ENCODE measurements around the gene FERMT1.

DNA sequence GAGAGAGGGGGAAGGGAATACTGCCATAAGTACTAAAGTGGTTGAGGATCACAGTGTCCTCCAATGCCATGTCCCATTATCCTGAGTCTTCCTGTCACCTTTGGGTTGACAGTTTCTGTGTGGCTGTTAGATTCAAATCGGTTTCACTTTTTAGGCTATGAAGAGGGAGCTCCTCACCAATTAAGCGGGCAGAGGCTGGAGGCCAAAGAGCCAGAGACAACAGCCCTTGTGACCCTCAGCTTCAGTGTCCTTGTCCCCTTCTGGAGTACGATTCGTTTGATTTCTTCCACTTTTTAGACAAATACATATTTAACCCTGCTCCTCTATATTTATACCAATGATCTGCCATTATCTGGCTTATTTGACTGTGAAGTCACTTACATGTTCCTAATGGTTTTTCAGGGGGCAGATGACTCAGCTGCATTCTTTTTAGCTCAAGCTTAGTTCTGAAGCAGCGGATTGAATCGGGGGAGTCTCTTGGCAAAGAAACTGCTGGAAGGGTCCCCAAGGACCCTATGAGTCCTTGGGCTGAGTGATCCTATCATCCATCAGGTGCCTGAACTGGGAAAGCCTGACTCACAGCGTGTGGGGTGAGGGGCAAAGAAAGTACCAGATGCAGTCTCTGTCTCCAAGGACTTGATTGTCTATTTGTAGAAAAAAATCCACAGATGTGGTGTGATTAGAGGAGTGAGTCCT, 18.2 kb downstream of the FERMT1 start:
- TF ChIP-seq, protein P1, sequence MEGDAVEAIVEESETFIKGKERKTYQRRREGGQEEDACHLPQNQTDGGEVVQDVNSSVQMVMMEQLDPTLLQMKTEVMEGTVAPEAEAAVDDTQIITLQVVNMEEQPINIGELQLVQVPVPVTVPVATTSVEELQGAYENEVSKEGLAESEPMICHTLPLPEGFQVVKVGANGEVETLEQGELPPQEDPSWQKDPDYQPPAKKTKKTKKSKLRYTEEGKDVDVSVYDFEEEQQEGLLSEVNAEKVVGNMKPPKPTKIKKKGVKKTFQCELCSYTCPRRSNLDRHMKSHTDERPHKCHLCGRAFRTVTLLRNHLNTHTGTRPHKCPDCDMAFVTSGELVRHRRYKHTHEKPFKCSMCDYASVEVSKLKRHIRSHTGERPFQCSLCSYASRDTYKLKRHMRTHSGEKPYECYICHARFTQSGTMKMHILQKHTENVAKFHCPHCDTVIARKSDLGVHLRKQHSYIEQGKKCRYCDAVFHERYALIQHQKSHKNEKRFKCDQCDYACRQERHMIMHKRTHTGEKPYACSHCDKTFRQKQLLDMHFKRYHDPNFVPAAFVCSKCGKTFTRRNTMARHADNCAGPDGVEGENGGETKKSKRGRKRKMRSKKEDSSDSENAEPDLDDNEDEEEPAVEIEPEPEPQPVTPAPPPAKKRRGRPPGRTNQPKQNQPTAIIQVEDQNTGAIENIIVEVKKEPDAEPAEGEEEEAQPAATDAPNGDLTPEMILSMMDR (IDR thresholded peaks at IDR 0.05; ENCODE audit: insufficient read depth, low read length, poor library complexity, severe bottlenecking): no peak
- TF ChIP-seq EZH2phosphoT487 (conservative IDR thresholded peaks at IDR 0.05; ENCODE audit: low read length): no peak
